ENCODE data around the gene YY1.

DNA sequence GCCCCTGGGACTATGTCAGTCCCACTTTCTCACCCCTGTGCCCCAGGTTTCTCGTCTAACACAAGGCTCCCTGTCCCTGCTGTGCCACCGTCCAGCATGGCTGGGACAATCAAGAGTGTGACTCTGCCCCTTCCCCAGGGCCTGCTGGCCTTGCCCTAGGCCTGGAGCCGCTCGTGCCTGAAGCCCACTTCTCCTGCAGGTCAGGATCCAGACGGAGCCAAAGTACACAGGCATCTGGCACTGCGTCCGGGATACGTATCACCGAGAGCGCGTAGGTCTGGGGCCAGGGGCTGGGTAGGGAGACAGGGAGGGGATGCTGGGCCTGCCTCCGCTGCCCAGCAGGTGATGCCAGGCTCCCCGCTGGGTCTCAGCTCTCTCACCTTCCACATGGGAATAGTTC lies 87.0 kb downstream of the YY1 start:
- TF ChIP-seq POLR2A (IDR thresholded peaks at IDR 0.05; ENCODE audit: low read length) (no peak), GATA1 (IDR thresholded peaks at IDR 0.05; ENCODE audit: low read depth, low read length) (no peak)
